Activated CD4-positive, alpha-beta T cell treated with anti-CD3 and anti-CD28 coated beads for 1 hour (primary cell): ENCODE measurements around the gene PDGFC.

ENCODE experiments used
- DNase-seq: peaks from one replicate; pipeline ENCODE4 v3.0.0-alpha.2; 2020

Gene PDGFC

GRCh38 chr4:156971676-156972378, at the start of gene PDGFC:
TSS of gene PDGFC (minus strand) at chr4:156971799. CDS start at chr4:156970903, 896 bp downstream.
- DNase-seq, result no peak

- DNase-seq, result no peak
Measured at GRCh38 chr4:157020882-157021281, 49.3 kb upstream of the PDGFC start.

- DNase-seq, result no peak
Measured at GRCh38 chr4:157018920-157019490, 47.4 kb upstream of the PDGFC start.

GRCh38 chr4:157014621-157015591, 43.3 kb upstream of the PDGFC start:
- no peak for DNase-seq

GRCh38 chr4:157013656-157014055, 42.1 kb upstream of the PDGFC start:
- DNase-seq, result no peak

- DNase-seq, result no peak
Measured at GRCh38 chr4:157012781-157013180, 41.2 kb upstream of the PDGFC start.

GRCh38 chr4:157012296-157012695, 40.7 kb upstream of the PDGFC start:
- DNase-seq, result no peak

GRCh38 chr4:157010630-157011029, 39.0 kb upstream of the PDGFC start:
- DNase-seq, result no peak

- DNase-seq, result no peak
Measured at GRCh38 chr4:157005831-157006230, 34.2 kb upstream of the PDGFC start.

GRCh38 chr4:157005193-157005592, 33.6 kb upstream of the PDGFC start:
- DNase-seq, result no peak

- no peak for DNase-seq
Measured at GRCh38 chr4:157004279-157005161, 32.9 kb upstream of the PDGFC start.

GRCh38 chr4:156999175-156999517, 27.5 kb upstream of the PDGFC start:
- DNase-seq, result no peak

GRCh38 chr4:156998500-156999174, 27.0 kb upstream of the PDGFC start:
- no peak for DNase-seq

GRCh38 chr4:156992943-156993342, 21.3 kb upstream of the PDGFC start:
- no peak for DNase-seq

GRCh38 chr4:156991161-156991560, 19.6 kb upstream of the PDGFC start:
- no peak for DNase-seq

GRCh38 chr4:156983366-156983765, 11.8 kb upstream of the PDGFC start:
- no peak for DNase-seq

GRCh38 chr4:156981262-156981769, 9.7 kb upstream of the PDGFC start:
- no peak for DNase-seq

- DNase-seq, result no peak
Measured at GRCh38 chr4:156977435-156978160, 6.0 kb upstream of the PDGFC start.

- DNase-seq, result no peak
Measured at GRCh38 chr4:156976147-156976546, 4.5 kb upstream of the PDGFC start.

- no peak for DNase-seq
Measured at GRCh38 chr4:156975686-156976085, 4.1 kb upstream of the PDGFC start.

GRCh38 chr4:156974264-156974663, 2.7 kb upstream of the PDGFC start:
- no peak for DNase-seq
